Endodermal cell (in vitro differentiated cells): ENCODE data around the gene SULT1A2. TPM values are rescaled to one million over a fixed set of nuclear protein-coding genes. Genes with fewer than 3 reads are reported as not detected.
"Not testable (repeated sequence)": the region's sequence is repeated elsewhere in the genome, so short reads cannot be mapped to it uniquely, and the experiment has no call there.

Experiments used
- DNase-seq: peaks from one replicate; pipeline ENCODE4 v3.0.0-alpha.2; 2017
- H3K27ac ChIP-seq: 2 replicates; pipeline ENCODE4 v1.5.1; 2013; ENCODE audit warnings: mild to moderate bottlenecking, low read depth, low read length, moderate library complexity
- H3K27me3 ChIP-seq: 2 replicates; pipeline ENCODE4 v1.6.1; 2013; ENCODE audit warnings: mild to moderate bottlenecking, low read length, moderate library complexity; ENCODE audit not compliant: insufficient read depth, control insufficient read depth, poor library complexity, severe bottlenecking
- H3K36me3 ChIP-seq: 2 replicates; pipeline ENCODE4 v1.7.0; 2013; ENCODE audit warnings: mild to moderate bottlenecking, low read length, moderate library complexity; ENCODE audit not compliant: control insufficient read depth, insufficient read depth
- H3K4me1 ChIP-seq: one replicate; pipeline ENCODE4 v1.7.0; 2013; ENCODE audit warnings: low read length; ENCODE audit not compliant: control insufficient read depth, insufficient read depth
- H3K4me3 ChIP-seq: 2 replicates; pipeline ENCODE4 v1.5.1; 2013; ENCODE audit warnings: mild to moderate bottlenecking, low read length, moderate library complexity
- H3K9ac ChIP-seq: 2 replicates; pipeline ENCODE4 v1.6.1; 2013; ENCODE audit warnings: mild to moderate bottlenecking, low read length, moderate library complexity; ENCODE audit not compliant: poor library complexity, severe bottlenecking; ENCODE audit errors: extremely low read depth
- H3K9me3 ChIP-seq: 2 replicates; pipeline ENCODE4 v1.6.1; 2013; ENCODE audit warnings: mild to moderate bottlenecking, low read length, moderate library complexity; ENCODE audit not compliant: control insufficient read depth
- H3K27ac Mint-ChIP-seq: 2 replicates; pipeline ENCODE4 v1.8.0; 2020; ENCODE audit warnings: mixed read lengths
- H3K27me3 Mint-ChIP-seq: 2 replicates; pipeline ENCODE4 v1.8.0; 2021; ENCODE audit warnings: mild to moderate bottlenecking, mixed read lengths; ENCODE audit not compliant: insufficient read depth
- H3K36me3 Mint-ChIP-seq: 2 replicates; pipeline ENCODE4 v1.8.0; 2020; ENCODE audit warnings: low read depth, mixed read lengths
- H3K4me1 Mint-ChIP-seq: 2 replicates; pipeline ENCODE4 v1.8.0; 2020; ENCODE audit warnings: mixed read lengths
- H3K4me3 Mint-ChIP-seq: 2 replicates; pipeline ENCODE4 v1.8.0; 2020; ENCODE audit warnings: mild to moderate bottlenecking, moderate library complexity, mixed read lengths
- H3K9me3 Mint-ChIP-seq: 2 replicates; pipeline ENCODE4 v1.8.0; 2020; ENCODE audit warnings: mild to moderate bottlenecking, mixed read lengths
- WGBS, 2 experiments: methylation state at CpG; one replicate each; pipeline versions ENCODE4 v1.1.5 to v1.1.7; 2013; ENCODE audit warnings: missing lambda C conversion rate in 2 of 2, mixed read lengths in 1 of 2; ENCODE audit not compliant: insufficient coverage in 1 of 2, insufficient read length in 1 of 2; 5-methylcytosine and 5-hydroxymethylcytosine counted together
- long read RNA-seq, 4 experiments: library from polyadenylated mRNA in 2 of 4; library from RNA in 1 of 4; library from capped mRNA in 1 of 4; stranded (forward) in 3 of 4; unstranded in 1 of 4; transcript quantifications; one replicate each; pipeline ENCODE4 v2.0.0, GENCODE V29; 2020 to 2021; ENCODE audit warnings: inconsistent platforms in 1 of 4
- polyA plus RNA-seq, 2 experiments: library from polyadenylated mRNA; stranded (reverse); fragments of 50-300 nt; gene quantifications; one replicate each; pipeline ENCODE4 v1.2.3, GENCODE V29; 2013
- total RNA-seq, 2 donors: library from RNA; stranded (reverse); fragmentation: NEBNext Ultra II Directional in 1 of 2; extraction: Animal tissue kit (Norgen Biotek cat#: 25700) in 1 of 2; gene quantifications; 2 replicates in 1 of 2; 3 replicates in 1 of 2; pipeline ENCODE4 v1.2.1, GENCODE V29; 2021
- TF ChIP-seq, protein P1 (sequence below): fragments of 200-600 bp; sonication (generic); conservative IDR thresholded peaks from 2 replicates; pipeline ENCODE4 v1.5.0; 2021; ENCODE audit warnings: antibody characterized with exemption, mild to moderate bottlenecking

SULT1A2 gene
- 1 to 10 TPM in 1 of 2 donors, under 1 TPM in 1; 0.29 to 1.9 TPM for total RNA-seq
- polyA plus RNA-seq (2013, experiment 1 of 2): 1.2 TPM
- 0.54 TPM for polyA plus RNA-seq (2013, experiment 2 of 2)
- long read RNA-seq, experiment 1, partial matches to known transcripts: 0 of 1 reads
- long read RNA-seq, experiment 1, other reads (novel, unspliced or antisense): 1 of 1 reads
- long read RNA-seq, experiment 2, partial matches to known transcripts: 0 of 2 reads
- long read RNA-seq, experiment 2, other reads (novel, unspliced or antisense): 2 of 2 reads
- long read RNA-seq, experiment 3, partial matches to known transcripts: 0 of 3 reads
- long read RNA-seq, experiment 3, other reads (novel, unspliced or antisense): 3 of 3 reads
- long read RNA-seq, experiment 4, partial matches to known transcripts: 0 of 4 reads
- long read RNA-seq, experiment 4, other reads (novel, unspliced or antisense): 3 of 4 reads

DNA sequence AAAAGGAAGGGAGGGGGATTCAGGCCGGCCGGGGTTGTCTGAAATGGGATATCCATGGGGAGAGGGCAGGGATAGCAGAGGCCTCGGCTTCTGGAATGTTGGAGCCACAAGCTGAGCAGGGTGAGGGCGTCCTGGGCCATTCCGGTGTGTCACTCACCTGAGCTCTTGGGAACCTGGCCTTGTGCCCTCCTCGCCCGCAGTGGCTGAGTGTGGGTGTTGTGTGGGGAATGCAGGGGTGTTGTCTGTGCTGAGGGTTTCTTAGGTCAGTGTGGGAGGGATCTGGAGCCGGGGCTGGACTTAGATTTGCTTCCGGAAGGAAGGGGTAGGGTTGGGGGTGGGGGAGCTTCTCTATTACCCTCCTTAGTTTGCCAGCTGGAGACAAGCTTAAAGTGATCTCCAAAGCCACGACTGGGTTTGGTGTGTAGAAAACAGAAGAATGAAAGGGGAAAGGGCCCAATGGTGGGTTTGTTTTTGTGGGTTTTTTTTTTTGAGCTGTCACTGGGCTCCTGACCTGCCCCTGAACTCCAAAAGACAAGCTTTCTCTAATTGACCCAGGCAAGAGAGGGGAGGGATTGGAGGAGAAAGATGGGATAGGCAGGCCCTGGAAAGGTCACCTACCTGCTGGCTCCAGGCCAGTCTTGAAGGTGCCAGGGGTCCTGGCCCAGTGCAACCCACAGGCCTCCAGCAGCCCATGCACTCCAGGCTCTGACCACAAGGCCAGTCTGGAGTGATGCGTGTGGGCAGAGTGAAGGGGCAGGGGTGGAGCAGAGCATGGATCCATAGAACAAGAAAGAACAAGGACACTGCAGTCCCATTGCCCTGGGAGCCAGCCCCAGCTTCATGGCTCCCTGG, at the start of gene SULT1A2:
Gene SULT1A2, minus strand, starts transcription at position 211 of the 852 bp plus-strand sequence. CDS start 1,120 bp downstream, outside the sequence.
- peak within 1 kb of the TSS; percentile 19 for H3K4me3 Mint-ChIP-seq
- Histone ChIP-seq H3K27ac (no peak within 1 kb of the TSS), H3K4me3 (no peak within 1 kb of the TSS), H3K9ac (no peak within 1 kb of the TSS), H3K9me3 (no peaks in the 10 kb centered on the region), H3K4me1 (peaks cover 4% of the 10 kb centered on the region), H3K36me3 (no peaks in the 10 kb centered on the region), H3K27me3 (no peaks in the 10 kb centered on the region)
- DNase-seq: peak; percentile 64
- peaks cover 16% of the 10 kb centered on the region for H3K4me1 Mint-ChIP-seq
- H3K36me3 Mint-ChIP-seq: peaks cover 3% of the 10 kb centered on the region
- no peaks in the 10 kb centered on the region for H3K9me3 Mint-ChIP-seq
- TF ChIP-seq, protein P1, sequence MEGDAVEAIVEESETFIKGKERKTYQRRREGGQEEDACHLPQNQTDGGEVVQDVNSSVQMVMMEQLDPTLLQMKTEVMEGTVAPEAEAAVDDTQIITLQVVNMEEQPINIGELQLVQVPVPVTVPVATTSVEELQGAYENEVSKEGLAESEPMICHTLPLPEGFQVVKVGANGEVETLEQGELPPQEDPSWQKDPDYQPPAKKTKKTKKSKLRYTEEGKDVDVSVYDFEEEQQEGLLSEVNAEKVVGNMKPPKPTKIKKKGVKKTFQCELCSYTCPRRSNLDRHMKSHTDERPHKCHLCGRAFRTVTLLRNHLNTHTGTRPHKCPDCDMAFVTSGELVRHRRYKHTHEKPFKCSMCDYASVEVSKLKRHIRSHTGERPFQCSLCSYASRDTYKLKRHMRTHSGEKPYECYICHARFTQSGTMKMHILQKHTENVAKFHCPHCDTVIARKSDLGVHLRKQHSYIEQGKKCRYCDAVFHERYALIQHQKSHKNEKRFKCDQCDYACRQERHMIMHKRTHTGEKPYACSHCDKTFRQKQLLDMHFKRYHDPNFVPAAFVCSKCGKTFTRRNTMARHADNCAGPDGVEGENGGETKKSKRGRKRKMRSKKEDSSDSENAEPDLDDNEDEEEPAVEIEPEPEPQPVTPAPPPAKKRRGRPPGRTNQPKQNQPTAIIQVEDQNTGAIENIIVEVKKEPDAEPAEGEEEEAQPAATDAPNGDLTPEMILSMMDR: no peak
- peak within 1 kb of the TSS; percentile 74 for H3K27ac Mint-ChIP-seq
- peaks cover 2% of the 10 kb centered on the region for H3K27me3 Mint-ChIP-seq
- 53 to 74% methylated on average over 4 to 11 of the region's 11 CpGs for WGBS, 2 experiments

DNA sequence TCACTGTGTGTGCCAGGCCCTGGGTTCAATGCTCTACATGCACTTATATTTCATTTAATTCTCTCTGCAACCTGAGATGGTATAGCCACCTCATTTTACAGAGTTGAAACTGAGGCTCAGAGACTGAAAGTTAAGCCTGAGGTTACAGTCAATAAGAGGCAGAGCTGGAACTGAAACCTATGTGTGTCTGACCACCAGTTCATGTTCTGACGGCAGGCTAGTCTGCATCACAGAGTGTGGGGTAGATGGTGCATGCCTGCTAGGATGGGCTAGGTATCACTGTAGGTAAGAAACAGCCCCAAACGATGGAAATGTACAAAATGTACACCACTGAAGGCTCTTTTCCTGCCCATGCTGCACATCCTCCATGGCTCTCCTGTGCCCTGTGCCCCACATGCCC, 43.1 kb upstream of the SULT1A2 start:
- not testable (repeated sequence) for H3K27me3 Mint-ChIP-seq, DNase-seq, H3K36me3 ChIP-seq, H3K9ac ChIP-seq, H3K4me1 Mint-ChIP-seq, H3K4me3 ChIP-seq, H3K9me3 ChIP-seq, H3K27ac ChIP-seq, H3K4me3 Mint-ChIP-seq, H3K9me3 Mint-ChIP-seq, H3K27ac Mint-ChIP-seq, H3K27me3 ChIP-seq, H3K36me3 Mint-ChIP-seq, H3K4me1 ChIP-seq
- 73 to 80% methylated on average over 1 of the region's 2 CpGs for WGBS, 2 experiments

DNA sequence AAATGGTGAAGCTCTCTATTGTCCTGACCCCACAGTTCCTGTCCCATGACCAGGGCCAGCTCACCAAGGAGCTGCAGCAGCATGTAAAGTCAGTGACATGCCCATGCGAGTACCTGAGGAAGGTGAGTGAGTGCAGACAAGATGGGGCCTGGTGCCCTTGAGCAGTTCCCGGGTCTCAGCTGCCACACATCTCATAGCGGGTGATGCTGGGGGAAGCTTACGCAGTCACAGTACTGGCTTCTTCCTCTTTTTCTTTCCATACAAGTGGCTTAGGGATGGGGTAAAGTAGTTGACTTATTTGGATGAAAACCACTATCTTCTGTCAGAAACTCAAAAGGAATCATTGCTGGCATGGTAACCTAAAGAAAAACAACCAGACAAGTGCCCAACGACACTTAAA, 41.5 kb upstream of the SULT1A2 start:
- not testable (repeated sequence) for H3K36me3 ChIP-seq, H3K27me3 ChIP-seq, H3K4me1 Mint-ChIP-seq, H3K27ac Mint-ChIP-seq, H3K4me3 ChIP-seq, H3K4me3 Mint-ChIP-seq, H3K9me3 Mint-ChIP-seq, H3K9ac ChIP-seq, H3K27me3 Mint-ChIP-seq, H3K27ac ChIP-seq, H3K9me3 ChIP-seq, H3K4me1 ChIP-seq, H3K36me3 Mint-ChIP-seq, DNase-seq
- 50% methylated on average over 2 of the region's 5 CpGs; no CpG with 5 or more reads in 1 of the 2 experiments for WGBS, 2 experiments

DNA sequence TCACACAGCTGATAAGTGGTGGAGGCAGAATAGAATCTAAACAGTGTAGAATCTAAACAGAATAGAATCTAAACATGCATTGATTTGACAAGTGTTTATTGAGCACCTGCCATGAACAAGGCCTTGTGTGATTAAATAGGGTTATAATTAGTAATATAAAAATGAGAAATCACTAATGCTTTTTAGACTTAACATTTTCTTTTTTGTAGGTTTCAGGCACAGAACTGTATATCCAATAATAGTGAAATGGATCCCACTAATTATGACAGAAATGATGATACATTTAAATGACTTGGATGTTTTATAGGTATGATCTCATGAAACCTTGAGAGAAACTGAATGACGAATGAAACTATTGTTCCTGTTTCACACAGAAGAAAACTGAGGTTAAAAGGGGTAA, 40.9 kb upstream of the SULT1A2 start, which contains the start of gene NPIPB8:
Gene NPIPB8, plus strand, starts transcription at position 301 of the 400 bp plus-strand sequence. CDS start 296 bp downstream, outside the sequence.
- not testable (repeated sequence) for H3K27ac ChIP-seq, H3K27ac Mint-ChIP-seq, H3K4me1 Mint-ChIP-seq, H3K4me1 ChIP-seq, H3K4me3 Mint-ChIP-seq, H3K27me3 Mint-ChIP-seq, H3K9me3 Mint-ChIP-seq, DNase-seq, H3K36me3 ChIP-seq, H3K9me3 ChIP-seq, H3K36me3 Mint-ChIP-seq, H3K4me3 ChIP-seq, H3K27me3 ChIP-seq, H3K9ac ChIP-seq
- WGBS, 2 experiments: no CpG with 5 or more reads among the region's 1 CpG

DNA sequence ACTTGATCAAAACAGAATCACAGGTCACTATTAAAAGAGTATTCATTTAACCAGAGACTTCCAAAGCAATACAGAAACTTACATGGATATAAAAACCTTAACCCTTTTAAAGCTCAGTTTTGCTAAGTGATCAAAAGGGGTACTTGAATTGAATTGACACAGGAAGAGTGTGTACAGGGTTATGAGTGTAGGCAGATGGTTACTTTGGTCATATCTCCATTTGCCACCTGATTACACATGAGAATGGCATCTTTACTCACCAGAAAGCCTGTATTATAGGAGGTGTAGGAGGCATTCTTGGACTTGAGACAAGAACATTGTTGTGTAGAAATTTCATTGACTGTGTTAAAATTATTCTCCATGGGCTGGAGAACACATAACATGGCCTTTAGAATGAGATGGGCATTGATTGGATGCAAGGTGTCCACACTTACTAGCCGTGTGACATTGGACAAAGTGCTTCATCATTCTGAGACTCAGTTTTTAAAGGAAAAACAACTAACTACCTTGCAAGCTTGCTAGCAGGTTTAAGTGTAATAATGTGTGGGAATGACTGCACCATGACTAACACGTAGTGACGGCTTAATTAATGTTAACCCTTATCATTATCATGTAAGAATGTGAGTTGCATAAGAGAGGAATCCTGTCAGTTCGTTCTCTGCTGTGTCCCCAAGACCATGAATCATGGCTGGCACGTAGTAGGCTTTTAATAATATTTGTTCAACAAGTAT, 39.4 kb upstream of the SULT1A2 start:
- not testable (repeated sequence) for H3K4me1 Mint-ChIP-seq, H3K27me3 ChIP-seq, H3K27me3 Mint-ChIP-seq, H3K4me3 ChIP-seq, H3K36me3 Mint-ChIP-seq, H3K27ac Mint-ChIP-seq, H3K27ac ChIP-seq, H3K4me3 Mint-ChIP-seq, H3K36me3 ChIP-seq, H3K9me3 ChIP-seq, DNase-seq, H3K9me3 Mint-ChIP-seq, H3K4me1 ChIP-seq, H3K9ac ChIP-seq
- WGBS, 2 experiments: 57% methylated on average over 3 of the region's 5 CpGs; no CpG with 5 or more reads in 1 of the 2 experiments
